Stimulated activated CD8-positive, alpha-beta memory T cell treated with anti-CD3 and anti-CD28 coated beads, Interleukin-7, amount 100 ng/mL, for 48 hours (primary cell): ENCODE measurements around the gene BBS4.

Experiments used
- DNase-seq, 2 donors: peaks; one replicate each; pipeline ENCODE4 v3.0.0-alpha.2; 2020; ENCODE audit warnings: low read depth in 1 of 2; ENCODE audit errors: extremely low read depth in 1 of 2

Gene BBS4

DNA sequence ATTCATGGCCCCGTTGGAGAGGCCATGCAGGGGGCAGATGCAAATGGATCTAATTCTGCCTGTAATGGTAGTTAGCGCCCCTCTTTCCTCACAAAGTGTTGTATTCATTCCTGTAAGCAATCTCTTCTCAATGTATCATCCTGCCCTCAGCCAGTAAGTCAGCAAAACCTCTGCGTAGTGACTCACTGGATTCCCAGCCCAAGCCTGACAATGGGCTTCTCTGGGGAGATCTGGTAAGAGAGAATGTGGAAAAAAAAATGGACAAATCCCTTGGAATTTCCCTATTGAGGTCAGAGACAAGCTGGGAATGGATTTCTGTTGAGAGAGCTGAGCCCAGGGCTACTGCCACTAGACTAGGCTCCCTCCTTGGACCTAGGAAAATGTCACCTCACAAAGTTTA, 72.2 kb downstream of the BBS4 start:
- DNase-seq, result no peak

DNA sequence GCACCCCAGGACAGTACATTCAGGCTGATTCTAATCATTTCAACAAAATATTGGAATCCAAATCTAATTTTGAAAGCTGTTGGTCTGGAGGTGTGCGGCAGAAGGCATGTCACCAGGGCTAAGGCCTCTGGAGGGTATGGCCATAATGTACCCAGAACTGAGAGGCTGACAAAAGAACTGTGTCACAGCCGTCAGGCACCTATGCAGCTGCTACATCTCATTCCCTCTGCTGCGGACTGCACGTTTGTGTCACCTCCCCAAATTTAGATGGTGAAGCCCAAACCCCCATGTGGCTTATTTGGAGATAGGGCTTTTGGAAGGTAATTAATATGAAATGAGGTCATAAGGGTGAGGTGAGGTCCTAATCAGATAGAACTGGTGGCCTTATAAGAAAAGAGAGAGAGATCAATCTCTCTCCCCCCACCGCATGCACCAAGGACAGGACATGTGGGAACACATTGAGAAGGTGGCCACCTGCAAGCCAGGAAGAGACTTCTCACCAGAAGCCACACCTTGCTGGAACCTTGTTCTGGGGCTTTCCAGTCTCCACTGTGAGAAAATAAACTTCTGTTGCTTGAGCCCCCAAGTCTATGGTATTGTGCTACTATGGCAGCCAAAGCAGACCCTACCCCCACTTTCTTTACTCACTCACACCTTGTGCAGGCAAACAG, 74.7 kb downstream of the BBS4 start:
- DNase-seq, result no peak

DNA sequence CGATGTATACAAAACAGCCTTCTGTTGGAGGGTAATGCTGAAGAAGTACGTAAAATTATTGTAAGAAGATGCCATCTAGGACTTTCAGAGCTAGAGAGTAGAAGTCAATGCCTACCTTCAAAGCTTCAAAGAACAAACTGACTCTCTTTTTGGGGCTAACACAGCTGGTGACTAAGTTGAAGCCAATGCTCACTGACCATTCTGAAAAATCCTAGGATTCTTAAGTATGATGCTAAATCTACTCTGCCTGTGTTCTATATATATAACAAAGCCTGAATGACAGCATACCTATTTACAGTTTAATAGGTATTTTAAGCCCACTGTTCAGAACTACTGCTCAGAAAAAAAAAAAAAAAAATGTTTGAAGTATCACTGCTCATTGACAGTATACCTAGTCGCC, 78.6 kb downstream of the BBS4 start:
- DNase-seq, result no peak

GRCh38 chr15:72766025-72766424, 80.0 kb downstream of the BBS4 start:
- DNase-seq, result no peak

DNA sequence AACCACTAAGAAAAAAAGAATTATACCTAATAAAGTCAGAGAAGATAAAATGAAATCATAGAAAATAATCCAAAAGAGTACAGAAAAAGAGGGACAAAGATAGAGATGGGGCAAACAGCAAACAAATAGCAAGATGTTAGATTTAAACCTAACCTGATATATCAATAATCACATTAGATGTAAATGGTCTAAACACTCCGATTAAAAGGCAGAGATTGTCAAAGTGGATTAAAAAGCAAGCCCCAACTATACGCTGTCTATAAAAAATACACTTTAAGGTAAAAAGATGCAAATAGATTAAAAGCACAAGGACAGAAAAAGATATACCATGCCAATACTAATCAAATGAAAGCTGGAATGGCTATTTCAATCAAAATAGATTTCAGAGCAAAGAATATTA, 80.8 kb downstream of the BBS4 start:
- no peak for DNase-seq

- no peak for DNase-seq
These were observed 84.8 kb downstream of the BBS4 start for GRCh38 chr15:72770673-72771328.

- DNase-seq, result no peak
These were observed 85.3 kb downstream of the BBS4 start for GRCh38 chr15:72771329-72771725.

- no peak for DNase-seq
These were observed 88.8 kb downstream of the BBS4 start for GRCh38 chr15:72774696-72775383.

- no peak for DNase-seq
These were observed 92.8 kb downstream of the BBS4 start for GRCh38 chr15:72778796-72779195.

DNA sequence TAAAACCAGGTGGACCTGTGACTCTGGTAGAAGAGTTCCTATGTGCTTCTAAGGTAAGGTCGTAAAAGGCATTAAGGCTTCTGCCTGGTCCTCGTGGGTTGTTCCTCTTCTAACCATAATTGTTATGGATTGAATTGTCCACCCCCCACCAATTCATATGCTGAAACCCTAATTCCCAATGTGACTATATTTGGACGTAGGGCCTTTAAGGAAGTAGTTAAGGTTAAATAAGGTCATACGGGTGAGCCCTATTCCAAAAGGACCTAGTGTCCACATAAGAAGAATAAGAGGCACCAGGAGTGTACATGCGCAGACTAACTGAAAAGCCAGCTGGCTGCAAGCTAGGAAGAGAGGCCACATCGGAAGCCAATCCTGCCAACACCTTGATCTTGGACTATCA, 95.6 kb downstream of the BBS4 start:
- DNase-seq, result no peak

DNA sequence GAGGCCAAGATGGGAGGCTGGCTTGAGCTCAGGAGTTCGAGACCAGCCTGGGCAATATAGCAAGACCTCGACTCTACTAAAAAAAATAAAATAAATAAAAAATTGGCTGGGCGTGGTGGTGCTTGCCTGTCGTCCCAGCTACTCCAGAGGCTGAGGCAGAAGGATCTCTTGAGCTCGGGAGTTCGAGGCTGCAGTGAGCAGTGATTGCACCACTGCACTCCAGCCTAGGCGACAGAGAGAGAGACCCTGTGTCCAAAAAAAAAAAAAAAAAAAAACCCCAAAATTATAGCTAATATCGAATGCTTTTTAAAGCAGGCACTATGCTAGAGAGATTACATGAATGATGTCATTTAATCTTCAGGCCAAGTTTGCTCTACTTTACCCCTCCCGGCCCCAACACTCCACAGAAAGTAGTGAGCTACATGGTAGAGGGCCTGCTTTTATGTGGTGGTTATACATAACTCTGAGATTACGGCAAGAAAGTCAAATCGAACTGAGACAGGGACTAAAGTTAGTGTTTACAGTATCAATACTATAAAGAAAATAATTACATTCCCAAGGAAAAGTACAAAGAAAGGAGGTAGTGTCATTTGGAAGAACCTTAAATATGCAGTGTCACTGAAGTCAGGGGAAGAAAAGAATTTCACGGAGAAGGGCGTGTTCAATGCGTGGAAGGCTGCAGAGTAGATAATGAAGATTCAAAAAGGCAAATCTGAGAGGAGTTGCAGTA, 96.4 kb downstream of the BBS4 start:
- DNase-seq, result no peak

- DNase-seq, result peak in 1 of 2 donors; percentile 29
These were observed 97.1 kb downstream of the BBS4 start for GRCh38 chr15:72783004-72783639.

DNA sequence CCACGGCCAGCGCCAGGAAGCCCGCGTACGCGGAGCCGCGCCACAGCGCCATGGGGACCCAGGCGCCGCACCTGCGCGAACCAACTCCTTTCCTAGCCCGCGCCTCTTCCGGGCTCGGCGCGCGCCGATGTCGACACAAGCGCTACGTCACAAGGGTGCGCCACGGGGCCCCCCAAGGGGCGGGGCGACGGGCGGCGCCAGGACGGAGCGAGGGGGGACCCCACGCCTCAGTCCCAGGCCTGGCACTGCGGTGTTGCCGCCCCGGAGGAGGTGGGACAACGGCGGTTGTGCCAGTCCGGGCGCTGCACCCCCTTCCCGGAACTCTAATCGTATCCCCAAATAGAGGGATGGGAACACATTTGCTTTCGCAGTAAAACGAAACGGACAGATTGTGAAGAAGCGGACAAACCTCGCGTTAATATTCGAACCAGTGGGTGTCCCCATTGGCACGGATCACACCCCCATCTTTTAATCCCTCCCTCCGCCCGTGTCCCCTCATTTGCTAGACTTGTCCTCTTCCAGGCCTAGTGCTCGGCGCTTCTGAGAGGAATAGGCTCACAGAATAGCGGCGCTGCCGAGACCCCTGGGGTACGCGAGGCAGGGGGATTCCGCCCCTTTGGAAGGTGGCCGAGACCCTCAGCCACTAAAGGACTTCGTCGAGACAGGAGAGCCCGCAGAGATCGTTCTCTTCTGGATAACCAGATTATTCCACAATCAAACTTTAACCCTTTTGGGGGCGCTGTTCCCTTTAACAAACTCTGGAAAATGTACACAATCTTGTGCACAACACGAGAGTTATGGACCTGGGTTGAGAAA, 97.8 kb downstream of the BBS4 start, which contains the start of gene ADPGK:
ADPGK (minus strand) TSS at position 119 of the 816 bp plus-strand sequence; CDS start at position 52, 67 bp downstream.
- peak; percentile 80 to 90 for DNase-seq

DNA sequence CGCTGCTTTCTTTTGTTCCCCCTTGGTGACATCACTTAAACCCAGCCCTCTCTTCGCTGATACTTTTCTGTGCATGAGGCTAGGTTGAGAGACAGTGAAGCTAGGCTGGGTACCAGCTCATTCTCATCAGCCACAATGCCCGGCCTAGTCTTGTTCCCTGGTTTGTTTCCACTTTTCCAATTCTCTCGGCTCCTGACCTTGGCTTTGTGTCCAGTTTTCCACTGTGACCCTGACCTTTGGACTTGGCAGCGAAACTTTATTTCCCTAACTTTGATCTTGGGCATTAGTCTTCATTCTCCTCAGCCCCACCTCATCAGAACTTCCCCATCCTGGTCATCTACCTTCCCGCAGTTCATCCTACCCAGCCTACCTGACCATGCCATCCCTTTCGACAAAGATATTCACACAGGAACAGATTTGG, 98.5 kb downstream of the BBS4 start:
- no peak for DNase-seq

DNA sequence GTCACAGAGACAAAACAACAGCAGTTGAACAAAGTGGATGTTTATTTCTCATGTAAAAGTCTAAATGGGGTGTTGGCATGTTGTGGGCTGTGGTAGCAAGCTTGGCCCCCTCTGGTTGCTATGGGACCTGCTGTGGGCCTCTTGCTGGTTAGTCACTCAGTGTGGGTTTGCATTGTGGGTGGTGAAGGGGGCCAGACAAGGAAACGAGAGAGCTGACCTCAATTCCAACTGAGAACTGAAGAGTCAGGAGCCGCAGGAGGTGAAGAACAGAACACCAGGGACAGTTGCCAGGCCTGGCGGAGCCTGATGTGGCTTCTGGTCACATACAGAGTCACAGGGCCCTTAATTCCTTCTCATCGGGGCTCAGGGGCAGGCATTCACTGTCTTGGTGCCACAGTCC, 99.4 kb downstream of the BBS4 start:
- DNase-seq, result peak in 1 of 2 donors; percentile 74

- no peak for DNase-seq
These were observed 99.8 kb downstream of the BBS4 start for GRCh38 chr15:72785841-72786240.

GRCh38 chr15:72786242-72786641, 100.2 kb downstream of the BBS4 start:
- no peak for DNase-seq

DNA sequence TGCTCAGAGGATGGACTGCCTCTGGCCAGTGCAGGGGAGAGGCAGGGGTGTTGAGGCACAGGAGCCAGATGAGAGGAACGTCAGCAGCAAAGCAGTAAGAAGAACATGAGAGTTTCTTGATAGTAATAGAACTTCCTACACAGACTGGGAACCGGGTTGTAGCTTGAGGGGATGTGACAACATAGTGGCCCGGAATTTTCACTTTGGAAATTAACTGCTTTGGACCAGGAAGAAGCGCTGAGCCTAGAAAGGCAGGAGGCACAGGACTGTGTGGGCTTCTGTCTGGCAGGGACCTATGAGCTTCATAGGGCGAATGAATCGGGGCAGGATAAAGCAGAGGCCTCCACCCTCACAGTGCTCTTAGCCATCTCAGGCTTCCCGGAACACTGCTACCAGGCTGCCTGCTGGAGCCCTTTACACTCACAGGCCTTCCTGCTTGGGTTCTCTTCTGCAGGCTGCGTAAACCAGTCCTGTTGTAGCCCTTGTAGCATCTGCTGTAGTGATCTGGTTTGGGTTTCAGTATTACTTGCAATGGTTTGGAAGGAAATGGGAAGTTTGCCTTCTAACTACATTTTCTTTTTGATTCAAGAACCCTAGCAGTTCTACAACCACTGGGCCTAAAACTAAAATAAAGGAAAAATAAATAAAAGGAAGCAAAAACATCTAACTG, 100.8 kb downstream of the BBS4 start:
- no peak for DNase-seq

GRCh38 chr15:72787526-72787925, 101.5 kb downstream of the BBS4 start:
- no peak for DNase-seq
